Activated CD4-positive, CD25-positive, alpha-beta regulatory T cell treated with anti-CD3 and anti-CD28 coated beads, Interleukin-2, amount 50 U/mL, for 24 hours (primary cell): ENCODE measurements around the gene PARD3.
"Not testable (repeated sequence)": the region's sequence is repeated elsewhere in the genome, so short reads cannot be mapped to it uniquely, and the experiment has no call there.

Experiments used
- ATAC-seq, 2 donors: fragments of 150-1000 bp; cut with Tn5 transposase; one replicate each; pipeline ENCODE4 v1.10.0; 2021; ENCODE audit warnings: mild to moderate bottlenecking in 1 of 2, moderate library complexity in 1 of 2

PARD3 gene

DNA sequence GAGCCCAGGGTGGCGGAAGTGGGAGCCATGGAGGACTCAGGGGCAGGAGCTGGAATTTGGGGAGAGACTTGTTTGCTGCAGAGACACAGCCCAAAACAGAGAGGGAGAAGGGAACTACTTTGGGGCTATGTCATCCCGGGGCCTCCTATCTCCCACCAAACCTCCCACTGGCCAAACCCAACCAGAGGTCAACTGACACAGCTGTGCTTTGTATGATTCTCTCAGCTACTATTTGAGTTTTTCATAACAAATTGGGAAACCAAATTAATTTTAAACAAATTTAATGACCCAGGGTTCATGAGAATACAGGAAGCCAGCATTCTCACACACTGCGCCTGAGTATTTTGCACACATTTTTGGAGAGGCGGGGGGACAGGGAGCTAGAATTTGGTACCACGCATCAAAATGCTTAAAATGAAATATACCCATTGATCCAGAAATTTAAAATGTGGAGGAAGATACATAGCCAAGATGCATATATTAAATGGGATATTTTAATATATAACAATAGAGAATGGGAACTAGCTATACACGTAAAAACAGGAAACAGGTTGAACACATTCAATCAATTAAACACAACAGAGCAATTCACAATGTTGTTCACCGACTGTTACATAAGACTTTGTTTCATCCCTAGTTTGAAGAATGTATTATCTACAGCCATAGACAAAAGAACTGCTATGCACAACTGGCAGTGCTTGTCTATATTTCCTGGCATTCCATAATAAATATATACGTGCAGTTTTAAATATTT, 105.3 kb downstream of the PARD3 start:
- no peak for ATAC-seq

DNA sequence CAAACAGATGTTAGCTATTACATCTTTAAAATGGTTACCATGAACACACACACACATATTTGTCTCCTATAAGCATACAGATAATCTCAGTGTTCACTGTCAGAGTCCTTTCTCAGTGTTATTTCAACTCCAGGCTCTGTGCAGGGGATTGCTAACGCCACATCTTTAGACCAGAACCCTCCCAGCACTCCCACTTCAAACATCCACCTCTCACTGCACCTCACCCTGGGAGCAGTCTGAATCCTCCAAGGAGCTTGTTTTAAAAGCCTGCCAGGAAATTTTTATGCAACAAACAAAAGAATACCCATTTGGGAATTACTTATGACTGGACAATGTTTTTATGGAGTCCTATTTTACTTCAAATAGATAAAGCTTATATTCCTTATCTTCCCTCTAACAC, 107.4 kb downstream of the PARD3 start:
- no peak for ATAC-seq

DNA sequence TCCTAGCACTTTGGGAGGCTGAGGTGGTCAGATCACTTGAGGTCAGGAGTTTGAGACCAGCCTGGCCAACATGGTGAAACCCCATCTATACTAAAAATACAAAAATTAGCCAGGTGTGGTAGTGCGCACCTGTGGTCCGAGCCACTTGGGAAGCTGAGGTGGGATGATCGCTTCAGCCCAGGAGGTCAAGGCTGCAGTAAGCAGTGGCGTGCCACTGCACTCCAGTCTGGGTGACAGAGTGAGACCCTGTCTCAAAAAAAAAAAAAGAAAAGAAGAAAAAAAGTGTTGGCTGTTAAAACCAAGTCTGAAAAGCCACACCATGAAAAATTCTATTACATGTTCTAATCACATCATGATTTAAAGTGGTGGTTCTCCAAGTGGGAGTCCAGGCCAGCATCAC, 108.1 kb downstream of the PARD3 start:
- not testable (repeated sequence) for ATAC-seq

DNA sequence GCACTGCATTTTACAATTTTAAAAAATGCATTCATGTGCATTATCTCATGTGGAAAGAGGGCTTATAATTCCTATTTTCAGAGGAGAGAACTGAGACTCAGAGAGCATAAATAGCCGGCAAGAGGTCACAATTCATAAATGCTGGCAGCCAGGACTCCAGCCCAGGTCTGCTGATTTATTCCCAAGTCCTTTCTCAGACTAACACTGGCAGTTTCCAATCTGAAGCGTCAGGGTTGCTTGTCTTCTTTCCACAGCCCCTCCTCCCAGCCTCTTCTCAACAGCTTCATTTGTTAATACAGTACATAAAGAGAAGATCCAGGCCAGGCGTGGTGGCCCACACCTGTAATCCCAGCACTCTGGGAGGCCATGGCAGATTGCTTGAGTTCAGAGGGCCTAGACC, 108.9 kb downstream of the PARD3 start:
- no peak for ATAC-seq

DNA sequence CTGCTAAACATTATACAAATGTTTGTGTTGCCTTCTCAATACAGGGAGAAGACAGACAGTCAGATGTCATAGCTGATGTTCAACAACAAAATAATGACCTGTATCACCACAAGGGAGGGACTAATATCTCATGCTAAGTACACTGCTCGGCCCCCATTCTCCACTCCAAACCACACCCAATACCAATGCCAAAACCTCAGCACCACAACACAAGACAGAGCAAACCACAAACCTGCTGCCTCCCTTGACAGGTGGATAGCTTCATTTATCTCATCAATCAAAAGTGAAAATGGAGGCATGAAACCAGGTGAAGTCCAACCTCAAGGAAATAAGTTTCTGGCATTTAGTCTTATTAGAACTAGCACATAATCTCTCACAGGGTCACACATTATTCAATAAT, 109.5 kb downstream of the PARD3 start:
- no peak for ATAC-seq

DNA sequence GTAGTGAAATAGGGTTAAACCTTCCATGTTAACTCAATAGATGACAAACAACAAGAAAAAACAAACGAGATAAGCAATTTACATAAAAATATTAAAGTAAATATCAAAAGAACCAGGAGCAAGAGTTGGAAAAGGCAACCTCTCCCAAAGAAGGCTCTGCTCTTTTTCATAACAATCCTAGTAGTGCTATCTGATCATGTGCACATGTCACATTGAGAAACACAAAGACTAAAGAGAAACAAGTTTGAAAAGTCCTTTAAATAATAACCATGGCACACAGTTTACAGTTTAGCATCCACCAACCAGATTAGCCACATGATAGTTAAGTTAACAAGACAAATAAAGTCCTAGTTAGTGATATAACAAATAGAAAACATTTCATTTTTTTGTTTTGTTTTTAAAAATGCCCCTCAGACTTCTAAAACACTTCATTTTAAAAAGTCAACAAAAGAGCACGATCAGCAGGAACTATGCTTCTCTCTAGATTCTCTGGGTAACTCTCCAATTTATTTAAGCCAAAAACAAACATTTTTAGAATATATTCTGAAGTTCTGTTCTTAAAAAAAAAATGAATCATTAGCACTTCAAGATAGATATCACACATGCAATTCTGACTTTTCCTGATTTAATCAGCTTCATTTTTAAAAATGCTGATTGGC, 110.4 kb downstream of the PARD3 start:
- no peak for ATAC-seq

DNA sequence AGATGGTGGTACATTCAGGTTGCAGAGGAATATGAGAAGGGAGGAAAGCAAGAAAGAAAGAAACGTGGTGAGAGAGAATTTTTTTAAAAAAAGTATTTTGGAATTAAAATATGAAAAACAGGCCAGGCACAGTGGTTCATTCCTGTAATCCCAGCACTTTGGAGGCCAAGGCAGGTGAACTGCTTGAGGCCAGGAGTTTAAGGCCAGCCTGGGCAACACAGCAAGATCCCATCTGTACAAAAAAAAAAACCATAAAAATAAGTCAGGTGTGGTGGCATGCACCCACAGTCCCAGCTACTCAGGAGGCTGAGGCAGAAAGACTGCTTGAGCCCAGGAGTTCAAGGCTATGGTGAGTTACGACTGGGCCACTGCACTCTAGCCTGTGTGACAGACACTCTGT, 112.1 kb downstream of the PARD3 start:
- ATAC-seq, result no peak

DNA sequence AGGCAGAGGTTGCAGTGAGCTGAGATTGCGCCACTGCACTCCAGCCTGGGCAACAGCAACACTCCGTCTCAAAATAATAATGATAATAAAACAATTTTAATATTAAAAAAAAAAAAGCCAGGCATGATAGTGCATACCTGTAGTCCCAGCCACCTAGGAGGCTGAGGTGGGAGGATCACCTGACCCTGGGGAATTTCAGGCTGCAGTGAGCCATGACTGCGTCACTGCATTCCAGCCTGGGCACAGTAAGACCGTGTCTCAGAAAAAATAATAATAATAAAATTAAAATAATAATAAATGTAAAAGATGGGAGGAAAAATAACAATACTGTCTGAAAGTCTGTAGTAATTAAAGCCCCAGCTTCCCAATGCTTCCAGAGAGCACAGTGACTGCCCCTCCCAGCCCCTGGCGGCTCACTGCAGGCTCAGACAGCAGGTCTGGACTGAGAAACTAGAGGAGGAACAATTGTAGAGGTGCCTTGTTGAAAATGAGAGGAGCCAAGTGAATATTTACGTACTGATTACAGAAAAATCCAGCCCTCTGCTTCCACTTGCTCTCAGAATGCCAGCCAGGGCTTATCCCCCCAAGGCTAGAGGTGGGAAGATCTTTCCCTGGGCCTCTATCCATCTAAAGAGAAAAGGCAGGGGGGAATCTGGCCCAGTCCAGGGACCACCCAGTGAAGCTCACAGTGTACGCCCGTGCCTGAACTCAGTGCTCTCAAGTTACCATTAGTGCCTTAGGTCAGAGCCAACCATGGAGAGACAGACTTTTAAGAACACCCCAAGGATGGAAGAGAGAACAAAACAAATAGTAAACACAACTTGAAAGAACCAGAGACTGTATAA, 112.8 kb downstream of the PARD3 start:
- no peak for ATAC-seq

DNA sequence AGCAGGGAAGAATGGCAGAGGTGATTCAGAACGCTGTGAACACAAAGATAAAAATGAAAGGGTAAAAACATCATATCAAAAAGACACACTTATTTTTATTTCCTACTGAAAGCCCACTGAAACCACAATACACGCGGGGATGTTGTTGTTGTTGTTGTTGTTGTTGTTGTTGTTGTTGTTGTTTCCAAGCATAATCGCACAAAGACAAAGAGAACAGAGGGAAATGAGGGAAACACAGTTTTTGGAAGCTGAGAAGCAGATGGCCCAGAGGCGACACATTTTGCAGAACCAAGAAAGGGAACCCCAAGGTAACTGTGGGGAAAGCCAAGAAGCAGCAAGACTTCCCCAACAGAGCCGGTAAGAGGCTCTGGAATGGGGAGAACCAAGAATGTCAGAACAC, 113.9 kb downstream of the PARD3 start:
- ATAC-seq, result no peak

DNA sequence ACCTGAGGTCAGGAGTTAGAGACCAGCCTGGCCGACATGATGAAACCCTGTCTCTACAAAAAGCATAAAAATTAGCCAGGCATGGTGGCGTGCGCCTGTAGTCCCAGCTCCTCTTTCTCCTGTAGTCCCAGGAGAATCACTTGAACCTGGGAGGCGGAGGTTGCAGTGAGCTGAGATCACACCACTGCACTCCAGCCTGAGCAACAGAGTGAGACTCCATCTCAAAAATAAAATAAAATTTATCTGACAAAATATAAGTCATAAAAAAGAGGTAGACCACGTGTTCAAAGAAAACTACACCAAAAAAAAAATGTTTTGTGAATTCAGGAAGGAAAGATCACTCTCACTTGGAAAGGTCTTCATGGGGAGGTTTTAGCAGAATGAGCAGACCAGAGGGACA, 114.3 kb downstream of the PARD3 start:
- ATAC-seq, result not testable (repeated sequence)

DNA sequence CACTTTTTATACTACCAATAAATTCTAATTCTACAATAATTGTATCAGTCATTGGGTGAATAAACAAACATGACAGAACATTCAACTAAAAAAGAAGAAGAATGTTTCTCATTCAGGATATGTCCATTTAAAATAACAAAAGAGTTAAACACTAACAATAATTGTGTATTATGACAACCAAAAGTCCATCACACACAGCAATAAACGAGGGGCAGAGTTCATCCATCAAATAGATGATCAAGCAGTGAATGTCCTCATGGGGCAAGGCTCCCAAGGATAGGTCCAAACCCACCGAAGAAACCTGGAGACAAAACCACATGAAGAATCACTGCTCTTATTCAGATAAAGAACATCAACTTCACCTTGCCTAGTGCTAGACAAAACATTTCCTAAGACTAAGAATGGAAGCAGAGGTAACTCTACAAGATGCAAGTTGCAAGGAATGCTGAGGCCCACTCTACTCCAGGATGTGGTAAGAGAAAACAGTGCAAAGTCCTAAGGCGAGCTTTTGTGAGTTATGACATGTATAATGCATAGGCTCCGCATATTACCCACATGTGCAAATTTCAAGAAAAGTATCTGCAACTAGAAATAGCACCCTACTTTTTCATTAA, 115.1 kb downstream of the PARD3 start:
- no peak for ATAC-seq

DNA sequence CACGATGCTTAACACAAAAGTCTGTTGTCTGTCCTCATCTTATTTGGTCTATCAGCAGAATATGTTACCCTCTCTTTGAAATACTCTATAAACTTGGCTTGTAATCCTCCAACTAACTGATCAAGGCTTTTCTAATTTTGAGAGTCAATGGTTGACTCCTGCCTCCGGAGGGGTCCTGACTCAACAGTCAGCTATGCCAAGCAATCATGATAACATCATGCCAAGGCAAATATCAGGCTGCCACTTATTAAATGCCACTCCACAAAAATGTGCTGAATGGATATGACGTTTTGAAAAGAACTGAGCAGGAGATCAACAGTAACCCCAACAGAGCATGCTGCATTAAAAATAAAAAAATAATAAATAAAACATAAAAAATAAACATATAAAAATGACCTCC, 116.1 kb downstream of the PARD3 start:
- no peak for ATAC-seq

DNA sequence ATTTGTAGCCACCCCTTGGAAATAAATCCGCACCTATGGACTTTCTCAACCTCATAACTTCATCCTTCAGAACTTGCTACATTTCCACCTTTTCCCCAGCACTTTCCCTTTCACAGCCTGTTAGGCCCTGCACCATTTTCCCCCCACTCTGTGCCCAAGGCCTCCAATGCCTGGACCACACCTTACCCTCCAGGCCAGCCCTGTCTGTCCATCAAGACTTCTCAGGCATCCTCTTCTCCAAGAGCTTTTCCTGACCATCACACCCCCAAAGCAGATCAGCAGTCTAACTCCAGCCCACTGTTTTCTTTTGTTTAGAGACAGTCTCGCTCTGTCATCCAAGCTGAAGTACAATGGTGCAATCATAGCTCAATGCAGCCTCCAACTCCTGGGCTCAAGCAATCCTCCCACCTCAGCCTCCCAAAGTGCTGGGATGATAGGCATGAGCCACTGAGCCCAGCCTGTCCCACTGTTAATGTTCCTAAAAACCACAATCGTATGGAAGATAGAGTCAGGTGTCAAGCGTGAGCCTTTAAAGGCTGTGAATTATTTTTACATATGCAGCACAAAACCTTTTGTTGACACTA, 116.8 kb downstream of the PARD3 start:
- no peak for ATAC-seq

DNA sequence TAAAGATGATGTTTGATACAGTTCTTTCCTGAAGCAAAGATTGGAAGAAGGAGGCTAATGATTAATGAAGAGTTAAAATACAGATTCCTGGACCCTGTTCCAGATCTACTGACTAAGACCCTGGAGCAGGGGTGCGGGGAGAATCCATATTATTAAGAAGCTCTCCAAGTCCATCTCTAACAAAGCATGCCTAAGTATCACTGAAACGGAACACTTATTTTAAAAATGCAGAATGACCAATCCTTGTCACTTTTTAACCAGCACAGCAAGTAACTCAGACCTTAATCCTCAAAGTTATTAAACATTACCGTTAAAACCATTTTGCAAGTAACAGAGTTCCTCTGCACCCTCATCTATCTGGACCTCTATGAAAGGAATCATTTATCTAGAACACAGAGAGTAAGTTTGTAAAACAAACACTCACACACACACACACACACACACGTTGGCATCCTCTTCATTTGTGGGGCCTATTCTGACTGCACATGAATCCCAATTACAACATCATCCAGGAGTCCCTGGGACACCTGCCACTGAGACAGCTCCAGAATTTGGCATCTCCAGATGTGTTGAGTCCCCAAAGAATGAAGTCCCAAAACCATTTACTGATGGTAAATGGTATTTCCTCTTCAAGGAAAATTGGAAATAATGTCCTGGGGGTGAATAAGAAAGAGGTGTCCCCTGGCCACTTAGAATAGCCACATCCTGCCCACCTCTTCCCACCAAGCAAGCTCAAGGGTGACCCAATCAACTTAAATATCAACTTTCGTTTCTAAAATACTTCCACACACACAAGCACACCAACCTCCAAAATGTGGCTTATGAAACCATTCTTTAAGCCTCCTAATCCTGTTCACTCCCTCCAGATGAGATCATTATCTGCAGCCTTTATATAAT, 117.5 kb downstream of the PARD3 start:
- ATAC-seq, result no peak

DNA sequence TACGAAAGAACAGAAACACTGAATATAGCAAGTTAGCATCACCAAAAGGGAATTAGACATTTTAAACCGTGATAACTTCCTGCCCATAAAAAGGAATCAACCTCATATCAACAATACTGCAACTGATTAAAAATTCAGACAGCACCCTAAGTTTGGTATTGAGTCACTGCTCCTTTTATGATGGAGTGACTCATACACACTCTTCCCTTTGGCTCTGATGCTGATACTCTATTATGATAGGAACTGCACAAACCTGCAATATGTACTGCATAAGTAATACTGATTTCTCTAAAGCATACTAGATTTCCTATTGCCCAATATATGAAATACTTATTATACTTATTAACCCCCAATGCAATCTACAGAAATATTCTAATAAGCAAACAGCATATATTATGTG, 118.7 kb downstream of the PARD3 start:
- peak; percentile 61 to 72 for ATAC-seq

DNA sequence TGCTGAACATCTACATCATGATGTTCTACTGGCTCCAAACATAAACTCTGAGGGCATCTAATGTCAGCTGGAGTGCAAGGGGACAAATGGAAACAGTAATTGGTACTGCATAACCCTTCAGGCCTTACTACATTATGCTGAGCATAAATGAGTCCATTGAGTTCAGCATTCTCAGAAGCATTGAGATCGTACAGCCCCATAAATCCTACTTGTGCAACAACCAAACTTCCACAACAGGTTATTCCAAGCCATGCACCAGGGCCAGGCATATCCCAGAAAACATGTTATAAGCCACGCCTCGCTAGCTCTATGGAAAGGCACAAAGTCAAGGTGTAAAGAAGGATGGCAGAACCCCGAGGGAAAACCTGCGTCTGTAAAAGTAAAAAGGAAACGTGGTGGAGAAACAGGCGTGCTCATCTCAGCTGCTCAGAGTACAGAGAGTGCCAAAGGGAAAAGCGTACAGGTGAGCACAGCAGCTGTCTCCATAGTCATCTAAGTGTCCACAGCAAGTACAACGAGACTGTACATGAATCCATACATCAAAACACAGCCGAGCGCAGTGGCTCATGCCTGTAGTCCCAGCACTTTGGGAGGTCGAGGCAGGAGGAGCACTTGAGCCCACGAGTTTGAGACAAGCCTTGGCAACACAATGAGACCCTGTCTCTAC, 124.6 kb downstream of the PARD3 start:
- ATAC-seq, result no peak

DNA sequence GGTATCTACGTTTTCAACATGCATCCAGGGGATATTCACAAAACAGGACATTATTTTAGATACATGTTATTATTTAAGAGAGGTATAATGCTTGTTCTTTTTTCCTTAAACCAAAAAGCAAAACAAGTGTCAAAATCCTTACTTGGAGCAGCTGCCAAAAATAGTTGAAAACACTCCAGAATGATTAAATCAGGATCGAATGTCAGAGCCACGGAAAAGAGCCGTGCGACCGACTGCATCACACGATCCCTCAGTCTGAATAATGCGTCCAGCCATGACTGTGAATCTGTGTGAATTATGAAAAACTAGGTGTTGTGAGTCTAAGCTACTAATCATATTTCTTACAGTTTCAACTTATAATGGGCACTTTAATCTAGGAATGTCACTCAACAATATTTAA, 126.0 kb downstream of the PARD3 start:
- ATAC-seq, result no peak

DNA sequence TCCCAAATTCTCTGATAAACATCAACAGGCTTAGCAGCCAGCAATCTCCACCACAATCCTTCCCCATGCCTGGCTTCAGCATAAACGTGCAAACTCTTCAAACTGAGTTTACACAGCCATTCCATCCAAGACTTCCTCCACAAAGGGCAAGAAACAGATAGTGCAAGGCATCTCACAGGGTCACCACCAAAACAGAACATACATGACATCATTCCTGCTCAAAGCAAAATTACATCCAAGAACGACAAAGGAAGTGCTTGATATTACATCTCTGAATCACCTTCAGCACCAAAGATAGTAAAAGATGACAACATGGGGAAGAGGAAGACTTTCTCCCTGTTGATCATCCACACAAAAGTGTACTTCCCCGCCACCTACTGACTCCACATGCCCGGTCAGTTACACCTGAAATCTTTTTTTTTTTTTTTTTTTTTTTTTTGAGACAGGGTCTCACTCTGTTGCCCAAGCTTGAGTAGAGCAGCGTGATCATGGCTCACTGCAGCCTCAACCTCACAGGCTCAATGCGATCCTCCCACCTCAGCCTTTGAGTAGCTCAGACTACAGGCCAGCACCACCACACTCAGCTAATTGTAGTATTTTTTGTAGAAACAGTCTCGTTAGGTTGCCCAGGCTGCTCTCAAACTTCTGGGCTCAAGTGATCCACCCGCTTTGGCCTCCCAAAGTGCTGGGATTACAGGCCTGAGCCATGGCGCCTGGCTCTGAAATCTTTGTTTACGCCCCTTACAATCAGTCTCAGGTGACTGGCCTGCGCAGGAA, 127.5 kb downstream of the PARD3 start:
- ATAC-seq, result no peak

DNA sequence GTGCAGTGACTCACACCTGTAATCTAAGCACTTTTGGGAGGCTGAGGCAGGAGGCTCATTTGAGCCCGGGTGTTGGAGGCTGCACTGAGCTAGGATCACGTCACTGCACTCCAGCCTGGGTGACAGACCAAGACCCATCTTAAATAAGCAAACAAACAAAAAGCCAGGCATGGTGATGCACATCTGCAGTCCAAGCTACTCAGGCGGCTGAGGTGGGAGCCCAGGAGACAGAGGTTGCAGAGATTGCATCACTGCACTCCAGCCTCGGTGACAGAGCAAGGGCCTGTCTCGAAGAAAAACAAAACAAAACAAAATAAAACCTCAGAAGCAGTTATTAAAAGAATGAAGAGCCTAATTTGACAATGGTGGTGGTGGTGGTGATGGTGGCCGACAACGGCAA, 132.5 kb downstream of the PARD3 start:
- ATAC-seq, result no peak

DNA sequence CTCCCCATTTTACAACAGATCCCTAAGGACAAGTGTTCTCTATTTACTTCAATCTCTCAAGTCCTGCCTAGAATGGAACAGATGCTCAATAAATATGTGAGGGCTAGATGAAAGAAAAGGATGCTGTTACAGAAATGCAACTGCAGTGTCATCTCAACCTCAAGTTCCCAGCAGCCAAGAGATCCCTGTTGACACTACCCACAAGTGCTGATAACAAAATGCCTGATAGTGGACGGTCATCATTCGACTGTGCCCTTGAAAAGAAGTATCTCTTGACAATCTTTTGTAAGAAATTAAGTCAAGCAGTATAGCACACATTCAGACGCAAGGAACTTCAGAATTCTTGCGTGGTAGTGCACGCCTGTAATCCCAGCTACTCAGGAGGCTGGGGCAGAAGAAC, 133.2 kb downstream of the PARD3 start:
- no peak for ATAC-seq
